Measurements from ENCODE around the gene TRAF7.

The TRAF7 gene

DNA sequence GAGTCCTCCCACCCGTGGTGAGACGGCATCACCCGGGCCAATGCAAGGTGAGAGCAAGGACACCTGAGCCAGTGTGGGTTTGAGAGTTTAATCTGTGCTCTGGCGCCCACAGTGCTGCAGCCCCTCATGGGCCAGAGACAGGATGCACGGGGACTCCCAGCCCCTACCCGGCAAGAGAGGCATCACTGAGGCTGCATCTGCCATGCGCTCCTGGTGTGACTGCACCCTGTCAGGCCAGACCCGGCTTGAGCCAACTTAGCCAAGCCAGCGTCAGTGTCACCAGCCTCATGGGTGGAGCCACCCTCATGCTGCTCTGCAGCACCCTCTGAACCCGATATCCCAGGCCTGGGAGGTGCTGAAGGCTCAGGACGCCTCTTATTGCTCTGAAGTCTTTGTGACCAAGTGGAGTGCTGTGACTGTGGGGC is 56.4 kb downstream of the TRAF7 start:
- no peak overlapping the region for H2AFZ ChIP-seq (ENCODE audit: low read depth, low read length)
- DNase-seq (no peak), ATAC-seq (ENCODE audit: insufficient read depth, low read depth) (no peak)
- TF ChIP-seq EZH2 (IDR thresholded peaks at IDR 0.05; ENCODE audit: borderline replicate concordance, low read depth, low read length, severe bottlenecking) (no peak), CTCF (IDR thresholded peaks at IDR 0.05; ENCODE audit: borderline replicate concordance, extremely low read depth, low read length, poor library complexity, severe bottlenecking) (no peak)
- peaks cover 29% of the 10 kb centered on the region for H4K20me1 ChIP-seq (ENCODE audit: insufficient read depth, low read length)
- H3K79me2 ChIP-seq (ENCODE audit: insufficient read depth, low read length): peaks cover 55% of the 10 kb centered on the region
- peaks cover 67% of the 10 kb centered on the region for H3K36me3 ChIP-seq (ENCODE audit: insufficient read depth, low read length)
- H3K9ac ChIP-seq (ENCODE audit: low read depth, low read length): peak overlapping the region; percentile 99; the same call in 1 of the 2 replicates
- peaks cover 49% of the 10 kb centered on the region for H3K4me1 ChIP-seq (ENCODE audit: insufficient read depth, low read length)
- no peaks in the 10 kb centered on the region for H3K27me3 ChIP-seq (ENCODE audit: insufficient read depth, low read length, poor library complexity)
- H3K27ac ChIP-seq (ENCODE audit: low read length): no peak overlapping the region
- no peaks in the 10 kb centered on the region for H3K9me3 ChIP-seq (ENCODE audit: insufficient read depth, low read length, severe bottlenecking)
- peak overlapping the region; percentile 99; the same call in 1 of the 2 replicates for H3K4me2 ChIP-seq (ENCODE audit: insufficient read depth, low read length)
- peak overlapping the region in 1 of 2 experiments; percentile 22; a peak in 1 of 4 replicates for H3K4me3 ChIP-seq (ENCODE audit: low read depth in 1 of 2, low read length in 2 of 2)

DNA sequence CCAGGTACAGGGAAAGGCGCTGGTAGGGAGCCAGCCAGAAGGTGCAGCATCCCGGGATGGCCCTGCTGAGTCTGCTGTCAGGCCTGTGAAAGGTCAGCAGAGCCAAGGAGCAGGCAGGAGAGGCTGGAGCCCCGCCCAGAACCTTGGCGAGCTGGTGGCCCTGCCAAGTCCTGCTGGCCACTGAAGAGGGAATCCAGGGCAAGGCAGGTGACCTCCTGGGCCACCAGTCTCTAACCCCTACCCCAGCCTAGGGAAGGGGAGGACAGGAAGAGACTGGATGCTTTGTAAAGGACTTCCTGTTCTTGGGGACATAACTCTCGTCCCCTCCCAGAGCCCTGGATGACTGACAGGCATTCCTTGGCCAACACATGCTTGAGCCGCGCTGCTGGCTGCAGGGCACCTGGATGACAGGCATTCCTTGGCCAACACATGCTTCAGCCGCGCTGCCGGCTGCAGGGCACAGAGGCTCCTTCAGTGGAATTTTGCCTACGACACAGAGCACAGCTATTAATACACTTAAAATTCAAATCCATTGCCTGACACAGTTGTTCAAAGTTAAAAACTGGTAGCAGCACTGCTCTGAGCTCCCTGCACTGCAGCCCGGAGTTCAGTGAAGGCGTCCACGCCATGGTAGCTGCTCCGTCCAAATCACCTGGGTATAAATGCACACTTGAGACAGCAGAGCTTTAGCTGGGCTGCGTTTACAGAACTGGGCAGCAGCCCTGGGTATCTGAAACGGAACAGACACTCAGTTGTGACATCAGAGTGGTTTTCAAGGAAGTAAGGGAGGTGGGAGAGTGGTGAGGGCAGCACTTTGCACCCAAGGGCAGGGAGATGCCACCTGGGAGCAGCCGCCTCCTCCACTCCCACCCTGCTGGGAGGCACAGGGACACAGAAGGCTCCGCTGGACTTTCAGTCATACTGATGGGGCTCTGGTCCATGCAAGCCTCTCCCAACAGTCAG is 57.1 kb downstream of the TRAF7 start:
- no peak for DNase-seq
- TF ChIP-seq EZH2 (IDR thresholded peaks at IDR 0.05; ENCODE audit: borderline replicate concordance, low read depth, low read length, severe bottlenecking): no peak
- no peak for TF ChIP-seq CTCF (IDR thresholded peaks at IDR 0.05; ENCODE audit: borderline replicate concordance, extremely low read depth, low read length, poor library complexity, severe bottlenecking)
- H3K27ac ChIP-seq (ENCODE audit: low read length): no peak overlapping the region
- peak overlapping the region; percentile 99 for H3K9ac ChIP-seq (ENCODE audit: low read depth, low read length)
- no peaks in the 10 kb centered on the region for H3K9me3 ChIP-seq (ENCODE audit: insufficient read depth, low read length, severe bottlenecking)
- H3K79me2 ChIP-seq (ENCODE audit: insufficient read depth, low read length): peaks cover 48% of the 10 kb centered on the region
- no peak overlapping the region for H2AFZ ChIP-seq (ENCODE audit: low read depth, low read length)
- H3K4me1 ChIP-seq (ENCODE audit: insufficient read depth, low read length): peaks cover 42% of the 10 kb centered on the region
- peaks cover 29% of the 10 kb centered on the region for H4K20me1 ChIP-seq (ENCODE audit: insufficient read depth, low read length)
- peaks cover 60% of the 10 kb centered on the region for H3K36me3 ChIP-seq (ENCODE audit: insufficient read depth, low read length)
- peak overlapping the region; percentile 99 for H3K4me2 ChIP-seq (ENCODE audit: insufficient read depth, low read length)
- H3K4me3 ChIP-seq (ENCODE audit: low read depth in 1 of 2, low read length in 2 of 2): peak overlapping the region; percentile 94 to 98; a peak in 3 of 4 replicates
- ATAC-seq (ENCODE audit: insufficient read depth, low read depth): no peak
- no peaks in the 10 kb centered on the region for H3K27me3 ChIP-seq (ENCODE audit: insufficient read depth, low read length, poor library complexity)

DNA sequence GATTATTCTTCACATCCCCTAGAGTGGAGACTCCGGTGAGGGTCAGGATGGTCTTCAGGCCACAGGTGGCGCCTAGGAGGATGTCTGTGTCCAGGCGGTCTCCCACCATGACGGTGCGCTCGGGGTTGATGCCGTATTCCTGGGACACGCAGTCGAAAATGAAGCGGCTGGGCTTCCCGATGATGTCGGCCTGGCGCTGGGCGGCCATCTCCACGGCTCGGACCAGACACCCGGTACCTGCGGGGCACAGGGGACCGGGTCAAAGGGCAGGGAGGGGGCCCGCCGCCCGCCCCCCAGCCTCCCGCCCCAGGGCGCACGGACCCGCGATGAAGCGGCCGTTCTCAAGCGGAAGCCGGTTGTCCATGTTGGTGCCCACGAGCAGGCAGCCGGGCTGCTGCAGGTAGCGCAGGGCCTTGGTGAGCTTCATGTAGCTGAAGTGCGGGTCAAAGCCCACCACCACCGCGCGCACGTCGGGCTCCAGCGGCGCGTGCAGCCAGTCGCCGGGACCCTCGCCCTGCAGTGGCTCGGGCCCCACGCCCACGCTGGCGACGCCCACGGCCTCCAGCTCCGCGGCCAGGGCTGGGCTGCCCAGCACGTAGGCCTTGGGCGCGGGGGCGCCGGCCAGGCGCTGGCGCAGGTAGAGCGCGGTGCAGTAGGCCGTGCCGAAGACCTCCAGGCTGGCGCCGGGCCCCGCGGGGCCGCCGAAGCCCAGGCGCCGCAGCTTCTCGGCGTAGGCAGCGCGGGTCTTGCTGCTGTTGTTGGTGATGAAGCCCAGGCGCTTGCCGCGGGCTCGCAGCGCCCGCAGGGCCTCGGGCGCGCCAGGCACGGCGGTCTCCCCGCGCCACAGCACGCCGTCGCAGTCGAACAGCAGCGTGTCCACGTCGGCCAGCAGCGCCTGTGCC is 58.5 kb downstream of the TRAF7 start:
- TF ChIP-seq EZH2 (IDR thresholded peaks at IDR 0.05; ENCODE audit: borderline replicate concordance, low read depth, low read length, severe bottlenecking) (no peak), CTCF (IDR thresholded peaks at IDR 0.05; ENCODE audit: borderline replicate concordance, extremely low read depth, low read length, poor library complexity, severe bottlenecking) (no peak)
- no peaks in the 10 kb centered on the region for H3K9me3 ChIP-seq (ENCODE audit: insufficient read depth, low read length, severe bottlenecking)
- DNase-seq (no peak), ATAC-seq (ENCODE audit: insufficient read depth, low read depth) (no peak)
- peak overlapping the region; percentile 99 for H3K9ac ChIP-seq (ENCODE audit: low read depth, low read length)
- peak overlapping the region; percentile 93 for H3K27ac ChIP-seq (ENCODE audit: low read length)
- H2AFZ ChIP-seq (ENCODE audit: low read depth, low read length): peak overlapping the region; percentile 90
- peaks cover 46% of the 10 kb centered on the region for H3K36me3 ChIP-seq (ENCODE audit: insufficient read depth, low read length)
- peaks cover 29% of the 10 kb centered on the region for H4K20me1 ChIP-seq (ENCODE audit: insufficient read depth, low read length)
- peak overlapping the region; percentile 99 for H3K4me2 ChIP-seq (ENCODE audit: insufficient read depth, low read length)
- no peaks in the 10 kb centered on the region for H3K27me3 ChIP-seq (ENCODE audit: insufficient read depth, low read length, poor library complexity)
- H3K4me3 ChIP-seq (ENCODE audit: low read depth in 1 of 2, low read length in 2 of 2): peak overlapping the region; percentile 94 to 98
- H3K4me1 ChIP-seq (ENCODE audit: insufficient read depth, low read length): peaks cover 36% of the 10 kb centered on the region
- peaks cover 41% of the 10 kb centered on the region for H3K79me2 ChIP-seq (ENCODE audit: insufficient read depth, low read length)

All from DND-41 (cell line).